Glutamatergic neuron (in vitro differentiated cells): ENCODE measurements around the gene NUDT9. TPM values are rescaled to one million over a fixed set of nuclear protein-coding genes. Genes with fewer than 3 reads are reported as not detected.
"Not testable (repeated sequence)": the region's sequence is repeated elsewhere in the genome, so short reads cannot be mapped to it uniquely, and the experiment has no call there.

ENCODE experiments used
- DNase-seq: peaks from one replicate; pipeline ENCODE4 v3.0.0; 2022
- H3K27ac Mint-ChIP-seq: one replicate; pipeline ENCODE4 v1.8.0; 2020; ENCODE audit warnings: mild to moderate bottlenecking, mixed read lengths, inconsistent platforms; ENCODE audit not compliant: unreplicated experiment
- H3K27me3 Mint-ChIP-seq: one replicate; pipeline ENCODE4 v1.8.0; 2020; ENCODE audit warnings: mild to moderate bottlenecking, moderate library complexity, mixed read lengths, inconsistent platforms; ENCODE audit not compliant: unreplicated experiment
- H3K36me3 Mint-ChIP-seq: one replicate; pipeline ENCODE4 v1.8.0; 2020; ENCODE audit warnings: mild to moderate bottlenecking, mixed read lengths, inconsistent platforms; ENCODE audit not compliant: unreplicated experiment
- H3K4me1 Mint-ChIP-seq: one replicate; pipeline ENCODE4 v1.8.0; 2020; ENCODE audit warnings: mild to moderate bottlenecking, low read depth, mixed read lengths, inconsistent platforms; ENCODE audit not compliant: unreplicated experiment
- H3K4me3 Mint-ChIP-seq: one replicate; pipeline ENCODE4 v1.8.0; 2020; ENCODE audit warnings: mild to moderate bottlenecking, mixed read lengths, inconsistent platforms; ENCODE audit not compliant: unreplicated experiment
- H3K9me3 Mint-ChIP-seq: one replicate; pipeline ENCODE4 v1.8.0; 2020; ENCODE audit warnings: mild to moderate bottlenecking, moderate library complexity, mixed read lengths, inconsistent platforms; ENCODE audit not compliant: unreplicated experiment
- CTCF ChIP-seq: fragments of 200-600 bp; sonication (generic); IDR thresholded peaks from one replicate; pipeline ENCODE4 v1.5.0; 2021; ENCODE audit not compliant: partially characterized antibody, unreplicated experiment
- total RNA-seq: library from RNA; stranded (reverse); fragmentation: NEBNext Ultra II Directional; extraction: Animal tissue kit (Norgen Biotek cat#: 25700); gene quantifications from one replicate; pipeline ENCODE4 v1.2.1, GENCODE V29; 2021; ENCODE audit not compliant: unreplicated experiment

NUDT9 gene
- total RNA-seq, 1 donor from 2014 or later: 11.9 TPM

GRCh38 chr4:87410157-87410556 is 12.2 kb upstream of the NUDT9 start:
- Mint-ChIP-seq H3K4me3 (no peak overlapping the region), H3K27ac (no peak overlapping the region), H3K27me3 (no peaks in the 10 kb centered on the region), H3K36me3 (no peaks in the 10 kb centered on the region), H3K9me3 (peaks cover 1% of the 10 kb centered on the region), H3K4me1 (no peaks in the 10 kb centered on the region)
- no peak for TF ChIP-seq CTCF
- no peak for DNase-seq

GRCh38 chr4:87410679-87411078 is 11.7 kb upstream of the NUDT9 start:
- Mint-ChIP-seq H3K27ac (no peak overlapping the region), H3K4me3 (no peak overlapping the region), H3K9me3 (peaks cover under 1% of the 10 kb centered on the region), H3K27me3 (no peaks in the 10 kb centered on the region), H3K36me3 (no peaks in the 10 kb centered on the region), H3K4me1 (no peaks in the 10 kb centered on the region)
- TF ChIP-seq CTCF: no peak
- DNase-seq: no peak

- Mint-ChIP-seq H3K9me3 (no peaks in the 10 kb centered on the region), H3K36me3 (no peaks in the 10 kb centered on the region), H3K27me3 (no peaks in the 10 kb centered on the region), H3K4me1 (no peaks in the 10 kb centered on the region), H3K27ac (no peak overlapping the region), H3K4me3 (no peak overlapping the region)
- TF ChIP-seq CTCF: no peak
- DNase-seq: no peak
Measured at GRCh38 chr4:87414816-87415215, 7.6 kb upstream of the NUDT9 start.

- TF ChIP-seq CTCF: no peak
- Mint-ChIP-seq H3K27ac (no peak overlapping the region), H3K36me3 (no peaks in the 10 kb centered on the region), H3K4me1 (no peaks in the 10 kb centered on the region), H3K27me3 (no peaks in the 10 kb centered on the region), H3K4me3 (no peak overlapping the region), H3K9me3 (no peaks in the 10 kb centered on the region)
- DNase-seq: no peak
Measured at GRCh38 chr4:87416965-87417364, 5.4 kb upstream of the NUDT9 start.

GRCh38 chr4:87418410-87418809 is 4.0 kb upstream of the NUDT9 start:
- H3K27me3 Mint-ChIP-seq, DNase-seq, H3K27ac Mint-ChIP-seq, H3K9me3 Mint-ChIP-seq, H3K4me1 Mint-ChIP-seq, H3K4me3 Mint-ChIP-seq, H3K36me3 Mint-ChIP-seq: not testable (repeated sequence)

GRCh38 chr4:87419578-87420249 is 2.7 kb upstream of the NUDT9 start:
- H3K27me3 Mint-ChIP-seq: peaks cover 2% of the 10 kb centered on the region
- no peak for TF ChIP-seq CTCF
- no peak overlapping the region for H3K4me3 Mint-ChIP-seq
- no peak overlapping the region for H3K27ac Mint-ChIP-seq
- H3K9me3 Mint-ChIP-seq: no peaks in the 10 kb centered on the region
- H3K4me1 Mint-ChIP-seq: peaks cover 8% of the 10 kb centered on the region
- H3K36me3 Mint-ChIP-seq: no peaks in the 10 kb centered on the region
- DNase-seq: no peak
